Measurements from ENCODE around the gene CHRM4. TPM values are rescaled to one million over a fixed set of nuclear protein-coding genes. Genes with fewer than 3 reads are reported as not detected.

The CHRM4 gene
- total RNA-seq, 4 donors from 2014 or later, result 0.22 TPM; not detected in 3

GRCh38 chr11:46421257-46421880 is 29.8 kb upstream of the CHRM4 start:
- WGBS, 2 donors, result 80 to 84% methylated on average over 8 of the region's 8 CpGs
- no peaks in the 10 kb centered on the region for H3K9me3 ChIP-seq
- no peaks in the 10 kb centered on the region for H3K27me3 ChIP-seq
- no peak for DNase-seq
- no peak overlapping the region for H3K4me3 ChIP-seq (replicated peaks in 1 of 3)
- no peak overlapping the region for H3K27ac ChIP-seq
- no peak for TF ChIP-seq POLR2A (IDR thresholded peaks at IDR 0.05)
- TF ChIP-seq CTCF (IDR thresholded peaks at IDR 0.05), result no peak
- no peaks in the 10 kb centered on the region for H3K4me1 ChIP-seq
- peaks cover 5 to 14% of the 10 kb centered on the region in 2 donors for H3K36me3 ChIP-seq
- intact Hi-C loops (cut with DNase I), result no loop called here

GRCh38 chr11:46420513-46420912 is 28.9 kb upstream of the CHRM4 start:
- Histone ChIP-seq H3K4me1 (no peaks in the 10 kb centered on the region), H3K27me3 (no peaks in the 10 kb centered on the region), H3K9me3 (no peaks in the 10 kb centered on the region), H3K4me3 (replicated peaks in 1 of 3) (no peak overlapping the region), H3K36me3 (peaks cover 5 to 21% of the 10 kb centered on the region in 2 donors), H3K27ac (no peak overlapping the region)
- no peak for DNase-seq
- intact Hi-C loops (cut with DNase I), result no loop called here
- WGBS, 2 donors, result 94 to 95% methylated on average over 1 of the region's 1 CpG
- no peak for TF ChIP-seq POLR2A (IDR thresholded peaks at IDR 0.05)

- DNase-seq, result no peak
- Histone ChIP-seq H3K36me3 (peaks cover 14 to 34% of the 10 kb centered on the region in 2 donors), H3K27ac (no peak overlapping the region), H3K27me3 (no peaks in the 10 kb centered on the region), H3K4me1 (no peaks in the 10 kb centered on the region), H3K4me3 (replicated peaks in 1 of 3) (no peak overlapping the region), H3K9me3 (no peaks in the 10 kb centered on the region)
- intact Hi-C loops (cut with DNase I), result no loop called here
- TF ChIP-seq CTCF (IDR thresholded peaks at IDR 0.05), result no peak
- no peak for TF ChIP-seq POLR2A (IDR thresholded peaks at IDR 0.05)
- 93 to 94% methylated on average over 5 of the region's 5 CpGs for WGBS, 2 donors
Measured at GRCh38 chr11:46418751-46419150, 27.2 kb upstream of the CHRM4 start.

- intact Hi-C loops (cut with DNase I), result no loop called here
- no peak for DNase-seq
- H3K9me3 ChIP-seq, result no peaks in the 10 kb centered on the region
- no peak overlapping the region for H3K27ac ChIP-seq
- whole genome bisulfite sequencing, 2 donors, result 81 to 85% methylated on average over 7 of the region's 7 CpGs
- TF ChIP-seq CTCF (IDR thresholded peaks at IDR 0.05) (no peak), POLR2A (IDR thresholded peaks at IDR 0.05) (no peak)
- no peaks in the 10 kb centered on the region for H3K27me3 ChIP-seq
- no peak overlapping the region for H3K4me3 ChIP-seq (replicated peaks in 1 of 3)
- no peaks in the 10 kb centered on the region for H3K4me1 ChIP-seq
- H3K36me3 ChIP-seq, result peaks cover 14 to 39% of the 10 kb centered on the region in 2 donors
Measured at GRCh38 chr11:46417711-46418110, 26.1 kb upstream of the CHRM4 start.

- H3K27me3 ChIP-seq, result no peaks in the 10 kb centered on the region
- no peak for DNase-seq
- TF ChIP-seq POLR2A (IDR thresholded peaks at IDR 0.05) (no peak), CTCF (IDR thresholded peaks at IDR 0.05) (no peak)
- H3K36me3 ChIP-seq, result peaks cover 18 to 35% of the 10 kb centered on the region in 2 donors
- intact Hi-C loops (cut with DNase I), result no loop called here
- H3K9me3 ChIP-seq, result no peaks in the 10 kb centered on the region
- no peak overlapping the region for H3K4me3 ChIP-seq (replicated peaks in 1 of 3)
- H3K4me1 ChIP-seq, result no peaks in the 10 kb centered on the region
- WGBS, 2 donors, result 67% methylated on average over 3 of the region's 3 CpGs
- H3K27ac ChIP-seq, result no peak overlapping the region
Measured at GRCh38 chr11:46414879-46415278, 23.3 kb upstream of the CHRM4 start.
